T-helper 1 cell treated with Interleukin-12 subunit alpha and Interleukin-12 subunit beta and Interleukin-4 antibody, amounts not matched to agents 30 ng/mL and 1 ng/mL, for 36 hours (primary cell): Measurements from ENCODE around the gene GBA2. TPM values are rescaled to one million over a fixed set of nuclear protein-coding genes. Genes with fewer than 3 reads are reported as not detected.

Source experiments
- intact Hi-C: fragments of 100-400 bp; cut with micrococcal nuclease; formaldehyde crosslinking; loops from one replicate; pipeline ENCODE4 v1.15.1; 2024
- total RNA-seq: library from RNA; stranded (reverse); gene quantifications from 2 replicates; pipeline ENCODE4 v1.2.3, GENCODE V29; 2022

Gene GBA2
- total RNA-seq, 1 donor from 2014 or later: 61.0 TPM

DNA sequence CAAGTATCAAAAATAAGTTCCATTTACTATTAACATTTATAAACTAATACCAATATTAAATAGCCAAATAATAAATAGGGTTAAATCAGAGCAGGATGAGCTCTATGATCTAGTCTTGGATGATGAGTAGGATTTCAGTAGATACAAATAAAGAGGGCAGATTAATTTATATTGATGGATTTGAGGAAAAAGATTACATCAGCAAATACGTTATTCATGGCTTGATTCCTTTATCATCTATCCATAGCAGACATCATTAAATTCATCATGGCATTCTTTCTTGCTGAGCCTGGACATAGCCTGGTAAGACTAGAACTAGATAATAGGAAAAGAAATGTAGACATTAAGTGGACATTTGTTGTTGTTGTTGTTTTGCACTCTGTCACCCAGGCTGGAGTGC is 18.4 kb upstream of the GBA2 start:
- intact Hi-C loops: no loop called here

DNA sequence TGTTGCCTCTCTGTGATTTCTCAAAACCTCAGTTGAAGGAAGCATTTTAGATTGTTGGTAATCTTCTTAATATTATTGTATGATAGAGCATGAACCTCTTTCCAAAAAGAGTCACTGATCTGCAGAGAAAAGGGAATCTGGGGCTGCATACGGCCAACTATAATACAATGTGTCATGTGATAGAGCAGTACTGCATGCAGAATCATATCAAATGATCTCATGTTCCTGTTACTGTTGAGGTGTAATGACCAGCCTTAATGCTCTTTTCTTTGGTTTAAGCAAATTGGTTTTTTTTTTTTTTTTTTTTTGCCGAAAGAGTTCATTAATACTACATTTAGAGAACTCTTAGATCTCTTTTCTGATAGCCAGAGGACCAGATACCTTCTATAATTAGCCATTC is 18.0 kb upstream of the GBA2 start:
- intact Hi-C loops: no loop called here

DNA sequence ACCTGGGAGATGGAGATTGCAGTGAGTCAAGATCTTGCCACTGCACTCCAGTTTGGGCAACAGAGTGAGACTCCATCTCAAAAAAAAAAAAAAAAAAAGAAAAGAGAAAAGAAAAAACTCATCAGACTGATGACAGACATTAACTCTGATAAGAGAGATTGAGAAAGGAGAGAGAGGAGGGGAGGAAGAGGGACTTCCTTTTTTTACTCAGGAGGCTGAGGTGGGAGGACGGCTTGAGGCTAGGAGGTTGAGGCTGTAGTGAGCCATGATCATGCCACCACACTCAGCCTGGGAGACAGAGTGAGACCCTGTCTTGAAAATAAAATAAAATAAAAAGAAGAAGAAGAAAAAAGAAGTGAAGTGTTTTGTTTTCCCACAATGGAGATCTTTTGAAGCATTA is 14.8 kb upstream of the GBA2 start:
- intact Hi-C loops: no loop called here

DNA sequence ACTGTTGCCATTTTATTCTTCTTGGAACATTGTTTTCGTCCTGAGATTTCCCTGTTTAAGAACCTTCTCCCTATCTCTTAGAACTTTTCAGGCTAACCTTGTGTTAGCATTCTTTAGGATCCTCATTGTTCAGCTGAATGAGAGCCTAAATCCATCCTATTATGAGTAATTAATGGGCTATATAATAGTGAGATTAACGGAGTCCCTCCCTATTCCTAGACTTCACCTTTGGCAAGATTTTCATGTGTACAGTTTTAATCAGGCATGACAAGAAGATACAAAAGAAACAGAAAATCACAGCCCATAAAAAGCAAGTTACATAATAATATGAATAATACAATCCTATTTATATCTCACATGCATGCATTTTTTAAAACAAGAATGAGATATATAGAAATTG is 14.2 kb upstream of the GBA2 start:
- intact Hi-C loops: no loop called here

DNA sequence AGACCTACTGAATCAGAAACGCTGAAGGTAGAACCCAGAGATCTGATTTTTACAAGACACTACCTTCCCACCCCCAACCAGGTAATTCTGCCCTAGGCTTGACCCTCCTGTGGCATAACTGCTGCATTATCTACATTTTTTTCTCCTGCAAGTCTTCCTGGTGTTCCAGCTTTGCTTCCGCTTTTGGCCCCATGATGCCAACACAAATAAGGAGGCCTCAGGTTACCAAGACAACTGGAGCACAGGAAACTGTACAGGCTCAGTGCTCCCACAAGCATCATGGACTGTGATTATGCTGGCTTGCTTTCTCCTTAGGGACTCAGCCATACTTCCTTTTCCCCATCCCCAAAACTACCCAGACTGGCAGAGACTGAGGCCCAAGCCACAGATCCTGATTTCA is 11.6 kb upstream of the GBA2 start:
- intact Hi-C loops: no loop called here

DNA sequence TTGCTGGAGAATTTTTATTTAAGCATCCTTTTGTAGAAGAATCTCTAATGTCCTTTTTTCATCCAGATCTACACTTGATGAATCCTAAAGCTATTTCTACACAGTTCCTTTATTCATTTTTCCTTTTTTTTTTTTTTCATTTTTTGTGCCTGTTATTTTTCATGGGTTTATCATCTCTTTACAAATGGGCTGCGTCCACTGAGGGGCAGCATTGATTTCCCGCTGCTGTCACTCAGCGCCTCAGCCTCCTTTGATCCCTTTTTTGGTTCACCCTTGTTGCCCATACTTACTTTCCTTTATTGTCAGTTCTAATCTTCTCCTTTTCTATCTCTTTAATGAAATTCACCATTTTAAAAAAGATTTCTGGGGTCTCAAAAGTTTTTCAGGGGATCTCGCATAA is 10.8 kb upstream of the GBA2 start:
- intact Hi-C loops: loop anchor here (5.0 to 10.0 kb wide), 3 partner anchors 433 to 815 kb away; partner anchors contain the start of genes CLTA, GNE and MELK

DNA sequence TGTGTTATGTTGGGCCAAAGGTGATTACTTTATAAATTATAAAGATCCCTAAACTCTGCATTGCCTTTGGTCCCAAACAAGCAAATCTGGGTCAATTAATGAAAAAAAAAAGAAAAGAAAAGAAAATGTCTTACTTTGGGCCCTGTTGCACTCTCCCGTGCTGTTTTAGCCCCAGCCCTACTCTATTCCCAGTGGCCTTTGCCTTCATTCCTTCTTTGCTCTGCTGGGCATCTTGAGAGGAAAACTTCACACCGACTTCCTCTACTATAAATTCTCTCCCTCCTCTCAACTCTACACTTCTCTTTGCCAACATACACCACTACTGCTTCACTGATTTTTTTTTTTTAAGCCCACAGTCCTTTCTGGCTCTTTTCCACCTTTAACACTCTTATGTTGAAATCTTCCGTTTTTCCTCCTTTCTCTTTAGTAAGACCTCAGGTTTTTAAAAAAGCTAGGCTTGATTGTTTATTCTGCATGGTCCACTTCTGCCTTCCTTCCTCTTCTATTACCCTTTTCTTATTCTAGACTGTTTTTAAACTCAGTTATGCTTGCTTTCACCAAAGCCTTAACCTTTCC is 9.5 kb upstream of the GBA2 start:
- intact Hi-C loops: loop anchor here (5.0 to 10.0 kb wide), 3 partner anchors 434 to 816 kb away; partner anchors contain the start of genes CLTA, GNE and MELK

DNA sequence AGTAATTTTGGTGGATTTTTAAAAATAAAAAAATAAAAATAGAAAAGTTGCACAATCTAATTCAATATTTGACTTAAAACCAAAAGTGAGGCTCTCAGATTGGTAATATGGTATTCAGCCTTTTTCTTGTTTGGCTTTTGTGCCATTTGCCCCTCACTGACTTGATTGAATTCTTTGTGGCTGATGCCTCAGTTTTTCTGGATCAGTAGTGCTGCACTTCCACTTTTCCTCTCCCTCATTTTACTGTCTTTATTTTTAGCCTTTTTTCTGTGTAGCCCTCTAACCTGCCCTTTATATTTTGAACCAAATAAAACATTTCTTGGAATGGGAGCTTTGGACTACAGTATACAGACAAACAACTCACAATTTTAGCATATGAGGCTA is 8.9 kb upstream of the GBA2 start:
- intact Hi-C loops: loop anchor here (2.0 to 10.0 kb wide), 4 partner anchors 33 to 817 kb away; partner anchors contain the start of genes CLTA, GNE, MELK and NPR2

DNA sequence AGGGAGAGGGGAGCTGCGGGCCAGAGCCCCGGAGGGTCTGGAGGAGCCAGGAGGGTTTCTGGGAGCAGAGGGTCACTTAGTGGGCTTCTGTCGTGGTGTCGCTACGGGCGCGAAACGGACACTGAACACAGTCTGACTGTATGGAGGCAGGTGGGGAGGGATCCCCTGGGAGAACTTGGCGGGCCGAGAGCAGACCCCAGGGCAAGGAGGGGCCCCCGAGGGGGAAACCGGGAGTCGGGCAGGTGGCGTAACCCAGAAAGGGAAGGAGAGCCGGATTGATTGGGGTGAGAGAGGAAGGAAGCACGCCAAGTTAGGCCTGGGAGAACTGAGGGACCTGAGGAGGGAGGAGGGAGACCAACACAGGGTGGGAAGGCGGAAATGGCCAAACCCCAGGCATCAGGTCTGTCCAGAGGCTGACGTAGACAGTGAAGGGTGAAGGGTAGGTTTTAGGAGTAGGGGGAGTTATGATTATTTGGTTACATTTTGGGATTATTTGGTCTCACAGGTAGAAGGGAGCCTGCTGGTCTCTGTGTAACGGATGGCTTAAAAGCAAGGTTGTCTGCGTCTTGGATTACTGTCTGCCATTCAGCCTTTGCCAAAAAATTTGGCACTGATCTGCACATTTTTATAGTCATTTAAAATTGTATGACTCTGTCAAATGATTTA is 8.3 kb upstream of the GBA2 start:
- intact Hi-C loops: loop anchor here (2.0 to 10.0 kb wide), 4 partner anchors 33 to 817 kb away; partner anchors contain the start of genes CLTA, GNE, MELK and NPR2

DNA sequence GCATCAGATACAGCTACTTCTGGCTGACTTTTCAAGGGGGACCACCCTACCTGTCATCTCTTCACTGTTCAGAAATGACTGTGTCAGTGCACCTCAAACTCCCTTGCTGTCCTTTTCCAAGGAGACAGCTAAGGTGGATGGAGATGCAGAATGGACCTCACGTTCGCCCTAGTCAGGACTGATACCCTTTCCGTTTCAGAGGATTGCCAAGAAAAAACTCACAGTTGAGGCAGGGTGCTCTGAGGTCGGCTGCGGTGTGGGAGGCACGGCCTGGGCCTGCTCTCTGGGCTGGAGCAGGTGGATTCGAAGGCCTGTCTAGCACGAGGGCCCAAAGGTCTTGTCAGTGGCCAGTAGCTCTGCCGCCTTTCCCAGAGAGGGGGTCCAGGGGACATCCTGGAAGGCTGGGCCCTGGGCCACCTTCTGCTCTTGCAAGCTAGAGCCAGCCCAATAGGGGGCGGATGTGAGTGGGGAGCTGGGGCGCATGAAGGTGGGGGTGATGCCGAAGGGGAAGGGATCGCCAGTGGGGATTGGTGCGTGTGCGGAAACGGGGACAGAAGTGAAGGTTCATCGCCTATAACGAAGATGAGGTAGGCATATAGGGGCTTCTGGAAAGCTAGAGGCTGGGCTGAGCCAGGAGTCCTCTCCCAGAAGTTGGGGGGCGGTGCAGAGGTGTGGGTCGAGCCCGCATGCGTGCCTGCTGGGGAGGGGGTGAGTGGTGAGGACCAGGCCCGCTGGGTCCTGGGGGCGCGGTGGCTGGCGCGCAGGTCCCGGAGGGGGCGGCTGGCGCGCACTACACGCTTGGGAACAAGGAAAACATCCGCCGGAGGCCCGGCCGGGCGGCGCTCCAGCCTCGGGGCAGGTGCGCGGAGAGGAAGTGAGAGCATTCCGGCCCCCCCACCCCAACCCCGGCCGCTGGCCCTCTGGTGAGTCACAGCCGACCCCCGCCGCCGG is 7.5 kb upstream of the GBA2 start:
- intact Hi-C loops: loop anchor here (1.0 to 10.0 kb wide), 8 partner anchors 8 to 818 kb away; partner anchors contain the start of genes CLTA, CREB3, GNE and MELK

DNA sequence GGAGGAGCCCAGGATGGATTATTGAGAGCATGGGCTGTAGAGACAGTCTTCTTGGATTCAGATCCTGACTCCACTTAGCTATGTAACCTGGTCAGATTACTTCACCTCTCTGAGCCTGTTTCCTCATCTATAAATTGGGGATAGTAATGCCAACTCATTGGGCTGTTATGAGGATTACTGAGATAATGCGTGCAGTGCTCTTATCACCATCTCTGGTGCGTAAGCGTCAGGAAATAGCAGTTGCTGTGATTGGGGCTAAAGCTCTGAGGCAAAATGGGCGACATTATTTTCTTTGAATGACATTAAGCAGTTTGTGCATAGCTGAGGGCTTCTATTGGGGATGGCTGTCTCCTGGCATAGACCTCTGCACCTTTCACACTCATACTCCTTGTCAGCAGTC is 6.0 kb upstream of the GBA2 start:
- intact Hi-C loops: loop anchor here (5.0 to 10.0 kb wide), 3 partner anchors 437 to 820 kb away; partner anchors contain the start of genes CLTA, GNE and MELK

DNA sequence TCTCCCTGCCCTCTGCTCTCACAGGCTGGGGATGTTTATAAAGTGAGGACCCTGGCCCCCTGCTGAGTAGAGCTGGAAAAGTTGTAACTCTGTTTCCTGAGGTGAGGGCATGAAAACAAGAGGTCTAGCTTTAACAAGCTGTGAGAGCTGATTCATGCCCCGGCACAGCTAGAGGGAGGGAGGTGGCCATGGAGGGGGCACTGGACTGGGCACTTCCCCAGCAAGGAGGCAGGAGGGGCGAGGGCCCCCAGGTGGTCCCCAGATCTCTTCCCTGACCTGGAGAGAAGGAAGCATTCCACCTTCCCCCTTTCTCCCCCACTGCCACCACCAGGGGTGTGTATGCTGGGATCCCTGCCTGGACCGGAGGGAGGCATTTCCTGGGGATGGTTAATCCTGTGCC is 5.2 kb upstream of the GBA2 start, which contains the start of gene MSMP:
MSMP (minus strand) TSS at position 13 of the 400 bp plus-strand sequence. CDS start 147 bp downstream, outside the sequence.
- intact Hi-C loops: loop anchor here (10.0 kb wide), 1 partner anchor 821 kb away; the partner anchor contains the start of gene MELK

DNA sequence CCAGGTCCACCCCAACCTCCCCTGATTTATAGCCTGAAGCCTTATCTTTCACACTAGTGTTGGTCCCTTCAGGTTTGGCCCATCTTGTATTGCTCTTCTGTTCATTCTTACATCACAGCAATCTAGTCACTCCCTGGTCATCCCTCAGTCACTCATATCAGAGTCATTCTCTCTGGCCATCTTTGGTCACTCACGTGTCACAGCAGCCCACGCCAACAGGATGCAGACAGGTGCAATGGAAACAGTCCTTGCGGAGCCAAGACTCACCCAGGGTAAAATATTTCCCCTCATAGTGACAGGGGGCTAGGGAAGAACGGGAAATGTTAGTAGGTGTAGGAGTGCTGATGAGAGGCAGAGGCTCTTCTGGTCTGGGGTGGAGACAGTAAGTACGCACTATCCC is 4.4 kb upstream of the GBA2 start:
- intact Hi-C loops: loop anchor here (10.0 kb wide), 1 partner anchor 821 kb away; the partner anchor contains the start of gene MELK

DNA sequence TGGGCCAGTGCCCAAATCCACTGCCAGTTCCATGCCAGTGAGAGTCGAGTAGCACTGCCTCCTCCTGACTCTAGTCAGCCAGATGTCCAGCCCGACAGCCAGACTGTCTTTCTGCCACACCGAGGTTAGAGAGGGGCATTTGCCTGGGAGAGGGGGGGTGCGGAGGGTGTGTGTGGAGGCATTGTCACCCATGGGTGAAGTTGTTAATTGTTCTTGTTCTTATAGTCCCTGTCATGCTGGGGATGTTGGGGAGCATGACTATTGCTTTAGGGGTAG is 1.2 kb upstream of the GBA2 start:
- intact Hi-C loops: loop anchor here (10.0 kb wide), 1 partner anchor 825 kb away; the partner anchor contains the start of gene MELK

DNA sequence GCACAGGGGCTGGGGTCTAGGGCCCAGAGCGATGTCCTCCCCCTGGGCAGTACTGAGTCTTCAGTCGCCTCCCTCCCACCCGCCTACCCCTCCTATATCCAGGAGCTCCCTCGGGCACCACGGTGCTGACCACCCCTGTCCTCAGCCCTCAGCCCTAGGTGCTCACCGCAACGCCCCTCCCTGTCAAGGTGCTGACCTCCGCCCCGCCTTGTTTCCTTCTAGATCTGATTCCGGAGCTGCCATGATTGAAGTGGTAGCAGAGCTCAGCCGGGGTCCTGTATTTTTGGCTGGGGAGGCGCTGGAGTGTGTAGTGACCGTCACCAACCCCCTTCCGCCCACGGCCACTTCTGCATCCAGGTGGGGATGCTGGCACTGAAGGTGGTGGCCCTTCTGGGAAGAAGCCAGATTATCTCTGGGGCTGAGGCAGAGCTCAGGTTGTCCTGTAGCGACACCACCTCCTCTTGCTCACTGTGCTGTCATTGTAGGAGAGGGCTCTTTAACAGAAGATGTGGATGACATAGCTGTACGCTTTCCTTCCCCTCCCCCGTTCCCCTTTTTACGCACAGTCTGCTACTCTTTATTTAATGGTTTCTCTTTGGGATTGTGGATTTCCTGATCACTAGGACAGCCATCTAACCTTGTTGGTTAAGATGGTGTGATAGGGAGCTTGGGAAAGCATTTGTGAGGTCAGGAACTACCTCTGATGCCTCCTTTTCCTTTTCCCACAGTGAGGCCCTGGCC is 657 bp upstream of the GBA2 start:
- intact Hi-C loops: loop anchor here (1.0 to 10.0 kb wide), 6 partner anchors 17 to 1370 kb away; partner anchors contain the start of genes CREB3, MELK, TLN1 and TMEM8B

DNA sequence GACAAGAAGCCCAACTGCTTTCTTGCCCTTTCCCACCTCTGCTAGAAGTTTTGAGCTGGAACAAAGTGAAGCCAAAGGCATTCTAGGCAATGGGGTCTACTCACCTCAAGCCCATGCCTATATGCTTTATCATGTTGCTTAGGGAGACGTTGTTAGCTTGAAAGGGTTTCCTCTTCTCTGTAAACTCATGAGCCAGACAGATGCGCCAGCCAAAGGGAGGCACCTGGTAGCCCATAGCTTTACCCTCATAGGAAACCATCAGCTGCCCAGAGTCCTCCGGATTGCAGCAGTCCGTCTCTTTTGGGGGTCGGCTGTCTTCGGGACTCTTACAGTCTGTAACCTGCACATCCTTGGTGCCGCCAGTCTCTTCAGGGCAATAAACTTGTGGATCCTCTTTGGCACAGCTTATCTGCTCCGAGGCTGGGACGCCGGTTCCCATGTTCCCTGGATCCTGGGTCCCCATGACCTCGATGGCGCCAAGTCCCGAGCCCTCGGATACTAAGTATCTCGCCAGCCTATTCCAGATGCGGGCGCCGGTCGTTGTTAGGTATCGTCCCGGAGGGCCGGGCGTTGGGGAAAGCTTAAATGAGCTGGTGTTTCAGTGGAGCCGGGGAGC is 678 bp downstream of the GBA2 start:
- intact Hi-C loops: loop anchor here (1.0 kb wide), 4 partner anchors 8 to 637 kb away; partner anchors contain the start of gene HINT2

DNA sequence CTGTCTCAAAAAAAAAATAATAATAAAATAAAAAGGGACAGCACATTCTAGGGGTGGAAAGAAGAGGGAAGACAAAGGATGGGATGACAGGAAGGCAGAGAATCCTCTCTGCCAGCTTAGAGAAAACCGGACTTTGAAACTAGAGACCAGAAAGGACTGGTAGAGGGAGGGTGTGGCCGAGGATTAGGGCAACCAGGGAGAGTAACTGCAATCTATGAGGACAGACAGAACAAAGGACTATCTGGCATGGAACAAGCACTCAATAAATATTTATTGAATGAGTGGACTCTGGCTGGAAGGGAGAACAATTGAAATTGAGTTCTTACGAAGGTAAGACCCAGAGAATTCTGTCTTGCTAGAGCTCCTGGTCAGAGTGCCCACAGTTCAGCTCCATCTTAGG is 2.4 kb downstream of the GBA2 start:
- intact Hi-C loops: no loop called here

DNA sequence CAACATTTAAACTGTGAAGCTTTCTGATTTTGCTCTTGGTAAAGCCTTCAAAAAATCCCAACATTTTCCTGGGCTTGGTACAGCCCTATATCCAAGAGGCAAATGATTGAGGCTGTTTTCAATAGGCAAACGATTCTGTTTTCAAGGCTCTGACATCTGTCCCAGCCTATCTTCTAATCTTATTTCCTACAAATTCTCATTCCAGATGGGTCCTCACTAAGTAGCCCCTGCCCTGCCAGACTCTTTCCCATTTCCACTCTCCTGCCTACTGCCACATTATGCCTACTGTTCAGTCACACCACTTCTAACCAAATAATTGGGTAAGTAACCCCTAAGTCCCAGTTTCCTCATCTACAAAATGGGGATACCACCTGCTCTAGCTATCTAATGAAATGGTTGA is 3.5 kb downstream of the GBA2 start:
- intact Hi-C loops: no loop called here

DNA sequence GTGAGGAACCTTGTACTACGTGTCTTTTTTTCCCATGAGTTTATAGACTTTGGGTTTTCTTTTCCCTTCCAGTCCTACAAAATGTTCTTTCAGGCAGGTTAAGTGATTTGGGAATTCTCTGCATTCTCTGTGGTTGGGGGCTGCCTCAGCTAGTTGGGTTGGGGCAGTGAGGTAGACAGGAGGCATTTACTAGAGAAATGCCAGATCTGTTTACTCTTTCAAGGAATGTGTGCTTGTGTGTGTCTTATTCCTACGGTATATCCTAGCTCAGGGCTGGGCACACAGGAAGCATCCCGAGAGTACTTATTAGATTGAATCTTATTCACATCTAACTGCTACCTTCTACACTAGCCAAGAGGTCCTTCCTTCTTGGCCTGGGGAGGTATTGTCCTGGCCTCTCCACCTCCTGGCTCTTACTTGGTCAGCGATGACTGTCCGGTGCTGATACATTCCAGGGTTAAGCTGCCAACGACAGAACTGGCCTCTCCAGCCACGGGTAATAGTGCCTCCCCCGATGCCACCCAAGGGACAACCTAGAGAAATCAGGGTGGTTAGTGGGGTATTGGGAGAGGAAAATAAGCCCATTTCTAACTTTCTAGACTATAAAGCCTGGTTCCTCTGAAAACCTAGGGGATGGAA is 5.0 kb downstream of the GBA2 start:
- intact Hi-C loops: no loop called here

DNA sequence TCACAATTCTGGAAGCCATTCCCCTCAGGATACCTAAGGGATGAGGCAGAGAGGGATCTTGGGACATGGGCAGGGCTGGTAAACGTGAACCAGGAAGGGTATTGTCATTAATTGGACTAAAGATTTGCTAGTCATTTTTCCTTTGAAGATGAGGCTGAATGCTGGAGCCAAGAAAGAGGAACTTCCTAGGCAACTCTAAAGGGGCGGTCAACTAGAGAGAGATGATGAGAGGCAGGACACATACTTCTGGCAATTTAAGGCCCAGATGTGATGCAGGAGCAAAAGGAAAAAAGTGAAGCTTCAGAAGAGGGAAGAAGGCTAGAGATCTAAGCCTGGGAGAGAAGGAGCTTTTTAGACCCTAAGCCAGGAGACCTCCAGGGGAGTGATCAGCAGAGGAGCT is 5.6 kb downstream of the GBA2 start:
- intact Hi-C loops: no loop called here
